Measurements from ENCODE around the gene SACM1L.
"Not testable (repeated sequence)": the region's sequence is repeated elsewhere in the genome, so short reads cannot be mapped to it uniquely, and the experiment has no call there.

Gene SACM1L

GRCh38 chr3:45689787-45690145 is 570 bp downstream of the SACM1L start:
- in situ Hi-C loops (cut with HindIII; ENCODE audit: low sequenced_read_pairs): no loop called here

- in situ Hi-C loops (cut with HindIII; ENCODE audit: low sequenced_read_pairs): no loop called here
Measured at GRCh38 chr3:45690336-45691035, 1.3 kb downstream of the SACM1L start.

GRCh38 chr3:45691842-45692241 is 2.6 kb downstream of the SACM1L start:
- in situ Hi-C loops (cut with HindIII; ENCODE audit: low sequenced_read_pairs): no loop called here

GRCh38 chr3:45692866-45693265 is 3.7 kb downstream of the SACM1L start:
- in situ Hi-C loops (cut with HindIII; ENCODE audit: low sequenced_read_pairs): no loop called here

GRCh38 chr3:45693941-45694521 is 4.8 kb downstream of the SACM1L start:
- in situ Hi-C loops (cut with HindIII; ENCODE audit: low sequenced_read_pairs): no loop called here

GRCh38 chr3:45695166-45695565 is 6.0 kb downstream of the SACM1L start:
- in situ Hi-C loops (cut with HindIII; ENCODE audit: low sequenced_read_pairs): not testable (repeated sequence)

- in situ Hi-C loops (cut with HindIII; ENCODE audit: low sequenced_read_pairs): no loop called here
Measured at GRCh38 chr3:45700570-45701073, 11.4 kb downstream of the SACM1L start.

- in situ Hi-C loops (cut with HindIII; ENCODE audit: low sequenced_read_pairs): no loop called here
Measured at GRCh38 chr3:45701172-45701867, 12.1 kb downstream of the SACM1L start.

- in situ Hi-C loops (cut with HindIII; ENCODE audit: low sequenced_read_pairs): no loop called here
Measured at GRCh38 chr3:45704301-45704943, 15.2 kb downstream of the SACM1L start.

GRCh38 chr3:45705839-45706808 is 16.9 kb downstream of the SACM1L start:
- in situ Hi-C loops (cut with HindIII; ENCODE audit: low sequenced_read_pairs): no loop called here

- in situ Hi-C loops (cut with HindIII; ENCODE audit: low sequenced_read_pairs): no loop called here
Measured at GRCh38 chr3:45711931-45712330, 22.7 kb downstream of the SACM1L start.

GRCh38 chr3:45712434-45713110 is 23.4 kb downstream of the SACM1L start:
- in situ Hi-C loops (cut with HindIII; ENCODE audit: low sequenced_read_pairs): no loop called here

GRCh38 chr3:45715945-45716344 is 26.7 kb downstream of the SACM1L start:
- in situ Hi-C loops (cut with HindIII; ENCODE audit: low sequenced_read_pairs): no loop called here

- in situ Hi-C loops (cut with HindIII; ENCODE audit: low sequenced_read_pairs): no loop called here
Measured at GRCh38 chr3:45716790-45717336, 27.7 kb downstream of the SACM1L start.

GRCh38 chr3:45719655-45720487 is 30.7 kb downstream of the SACM1L start:
- in situ Hi-C loops (cut with HindIII; ENCODE audit: low sequenced_read_pairs): loop anchor here (10.0 kb wide), 1 partner anchor 685 kb away; the partner anchor contains the start of genes CCR5AS and CCRL2

- in situ Hi-C loops (cut with HindIII; ENCODE audit: low sequenced_read_pairs): loop anchor here (10.0 kb wide), 1 partner anchor 680 kb away; the partner anchor contains the start of genes CCR5AS and CCRL2
Measured at GRCh38 chr3:45724911-45725310, 35.7 kb downstream of the SACM1L start.

- in situ Hi-C loops (cut with HindIII; ENCODE audit: low sequenced_read_pairs): loop anchor here (10.0 kb wide), 1 partner anchor 675 kb away; the partner anchor contains the start of genes CCR5AS and CCRL2
Measured at GRCh38 chr3:45729614-45730013, 40.4 kb downstream of the SACM1L start.

- in situ Hi-C loops (cut with HindIII; ENCODE audit: low sequenced_read_pairs): no loop called here
Measured at GRCh38 chr3:45730409-45731154, 41.4 kb downstream of the SACM1L start.
